GM23338 (cell line): ENCODE results near the gene AHSP. TPM values are rescaled to one million over a fixed set of nuclear protein-coding genes. Genes with fewer than 3 reads are reported as not detected.
"Not testable (repeated sequence)": the region's sequence is repeated elsewhere in the genome, so short reads cannot be mapped to it uniquely, and the experiment has no call there.

Experiments
- ATAC-seq: fragments of 200-7000 bp; cut with Tn5 transposase; 3 replicates; pipeline ENCODE4 v1.9.1; 2020
- DNase-seq: peaks from one replicate; pipeline ENCODE4 v3.0.0-alpha.2; 2015; ENCODE audit warnings: low spot score
- H2AFZ ChIP-seq: fragments of 200-600 bp; sonication (generic); 2 replicates; pipeline ENCODE4 v1.8.0; 2016; ENCODE audit warnings: antibody characterized with exemption, mild to moderate bottlenecking, moderate library complexity
- H3F3A ChIP-seq: fragments of 200-600 bp; sonication (generic); replicated peaks from 2 replicates; pipeline ENCODE4 v1.8.0; 2017; ENCODE audit warnings: antibody characterized with exemption, mixed run types, low read depth
- H3K27ac ChIP-seq: fragments of 200-600 bp; sonication (generic); 2 replicates; pipeline ENCODE4 v1.6.1; 2016; ENCODE audit warnings: low read depth
- H3K27me3 ChIP-seq: fragments of 200-600 bp; sonication (generic); 2 replicates; pipeline ENCODE4 v1.8.0; 2016; ENCODE audit warnings: mild to moderate bottlenecking, mixed run types, moderate library complexity; ENCODE audit not compliant: insufficient read depth
- H3K36me3 ChIP-seq: fragments of 200-600 bp; sonication (generic); 2 replicates; pipeline ENCODE4 v1.8.0; 2016; ENCODE audit warnings: mild to moderate bottlenecking; ENCODE audit not compliant: insufficient read depth
- H3K4me1 ChIP-seq: fragments of 200-600 bp; sonication (generic); 2 replicates; pipeline ENCODE4 v1.8.0; 2016; ENCODE audit warnings: mild to moderate bottlenecking, moderate library complexity; ENCODE audit not compliant: insufficient read depth
- H3K4me2 ChIP-seq: fragments of 200-600 bp; sonication (generic); 2 replicates; pipeline ENCODE4 v1.7.1; 2017; ENCODE audit warnings: mixed run types
- H3K4me3 ChIP-seq: fragments of 200-600 bp; sonication (generic); 2 replicates; pipeline ENCODE4 v1.6.1; 2016; ENCODE audit warnings: mixed run types
- H3K79me2 ChIP-seq: fragments of 200-600 bp; sonication (generic); replicated peaks from 2 replicates; pipeline ENCODE4 v1.8.0; 2017; ENCODE audit warnings: mild to moderate bottlenecking; ENCODE audit not compliant: insufficient read depth
- H3K9me2 ChIP-seq: fragments of 200-600 bp; sonication (generic); 2 replicates; pipeline ENCODE4 v1.8.0; 2017; ENCODE audit not compliant: insufficient read depth
- H4K20me1 ChIP-seq: fragments of 200-600 bp; sonication (generic); replicated peaks from 2 replicates; pipeline ENCODE4 v1.8.0; 2017; ENCODE audit warnings: mild to moderate bottlenecking; ENCODE audit not compliant: insufficient read depth
- H3K27ac Mint-ChIP-seq: 2 replicates; pipeline ENCODE4 v1.8.0; 2020; ENCODE audit warnings: inconsistent platforms, mild to moderate bottlenecking, moderate library complexity, mixed read lengths
- H3K27me3 Mint-ChIP-seq: 3 replicates; pipeline ENCODE4 v1.8.0; 2022; ENCODE audit warnings: low read depth, mild to moderate bottlenecking, moderate library complexity, mixed read lengths, inconsistent platforms; ENCODE audit not compliant: insufficient read depth, poor library complexity
- H3K36me3 Mint-ChIP-seq: 3 replicates; pipeline ENCODE4 v1.8.0; 2021; ENCODE audit warnings: low read depth, mild to moderate bottlenecking, inconsistent platforms, moderate library complexity, mixed read lengths
- H3K4me1 Mint-ChIP-seq: 3 replicates; pipeline ENCODE4 v1.8.0; 2020; ENCODE audit warnings: mild to moderate bottlenecking, inconsistent platforms, mixed read lengths
- H3K4me3 Mint-ChIP-seq: 3 replicates; pipeline ENCODE4 v1.8.0; 2021; ENCODE audit warnings: moderate library complexity, mild to moderate bottlenecking, inconsistent platforms, mixed read lengths
- H3K9me3 Mint-ChIP-seq: 3 replicates; pipeline ENCODE4 v1.8.0; 2020; ENCODE audit warnings: moderate library complexity, mild to moderate bottlenecking, inconsistent platforms, mixed read lengths
- EZH2 ChIP-seq: fragments of 200-600 bp; sonication (generic); IDR thresholded peaks from one replicate; pipeline ENCODE4 v1.8.0; 2017; ENCODE audit warnings: antibody characterized with exemption, mild to moderate bottlenecking, low read depth; ENCODE audit not compliant: unreplicated experiment
- JUNB ChIP-seq: IDR thresholded peaks from one replicate; pipeline ENCODE4 v1.6.1; 2016; ENCODE audit warnings: antibody characterized with exemption; ENCODE audit not compliant: unreplicated experiment
- NANOG ChIP-seq: IDR thresholded peaks from 2 replicates; pipeline ENCODE4 v1.6.1; 2016; ENCODE audit warnings: antibody characterized with exemption, borderline replicate concordance
- ZNF114 ChIP-seq: fragments of 250-450 bp; sonication (Bioruptor Pico); IDR thresholded peaks from 2 replicates; pipeline ENCODE4 v1.5.0; 2020; ENCODE audit warnings: mild to moderate bottlenecking, moderate library complexity
- polyA plus RNA-seq: library from polyadenylated mRNA; unstranded; fragments of >200 nt; fragmentation: Nextera tagmentation; extraction: Ambion mirVana; gene quantifications from 2 replicates; pipeline ENCODE4 v1.2.1, GENCODE V29; 2016
- total RNA-seq: library from RNA; depleted of rRNA; stranded (reverse); fragments of >200 nt; shearing (Covaris generic); gene quantifications from 2 replicates; pipeline ENCODE4 v1.2.3, GENCODE V29; 2014
- TF ChIP-seq, protein P1 (sequence below): fragments of 250-450 bp; sonication (Bioruptor Pico); IDR thresholded peaks from 2 replicates; pipeline ENCODE4 v1.5.0; 2020; ENCODE audit warnings: mild to moderate bottlenecking, moderate library complexity

The AHSP gene
- total and polyA plus RNA-seq, 2 experiments from 2014 or later, result 2.1 TPM; not detected in 1

DNA sequence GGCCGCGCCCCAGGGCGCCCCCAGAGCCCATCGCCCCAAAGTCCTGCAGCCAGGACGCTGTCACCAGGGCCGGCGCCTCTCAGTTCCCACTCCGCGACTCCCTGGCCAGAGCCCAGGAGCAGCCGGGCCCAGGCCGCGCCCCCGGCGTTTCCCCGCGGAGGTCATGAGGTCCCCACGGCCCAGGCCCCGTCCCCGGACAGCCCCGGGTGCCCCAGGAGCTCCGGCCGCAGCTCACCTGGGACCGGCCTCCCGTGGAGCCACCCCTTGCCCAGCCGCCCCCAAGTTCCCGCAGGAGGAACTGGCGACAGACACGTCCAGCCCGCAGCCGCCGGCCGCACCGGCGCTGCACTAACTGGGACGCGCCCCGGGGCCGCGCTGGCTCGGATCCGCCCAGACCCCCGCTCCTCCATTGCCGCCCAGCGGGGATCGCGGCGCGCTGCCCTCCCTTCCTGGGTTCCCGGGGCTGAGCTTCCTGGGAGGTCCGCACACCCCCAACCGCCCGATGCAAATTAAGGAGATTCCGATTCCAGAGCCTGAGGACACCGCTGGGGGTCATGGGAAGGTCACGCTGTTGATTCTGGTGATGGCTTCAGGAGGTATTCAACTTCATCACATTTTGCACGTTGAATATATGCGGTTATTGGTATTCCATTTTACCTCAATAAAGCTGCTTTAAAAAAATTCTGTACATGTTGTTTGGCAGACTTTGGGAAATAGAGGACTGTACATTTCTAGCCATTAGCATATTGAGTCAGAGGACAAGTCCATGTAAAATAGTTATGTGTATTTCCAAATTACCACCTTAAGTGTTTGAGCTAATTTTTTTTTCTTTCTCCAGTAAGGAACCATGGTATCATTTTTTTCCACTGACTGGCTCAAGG, 9.9 kb downstream of the AHSP start:
- peak; percentile 88 for ATAC-seq
- H3K9me3 Mint-ChIP-seq, result peaks cover 40% of the 10 kb centered on the region
- H3K4me1 Mint-ChIP-seq, result peaks cover 3% of the 10 kb centered on the region; the same call in 1 of the 3 replicates
- peak; percentile 73 for DNase-seq
- H2AFZ ChIP-seq, result peak overlapping the region; percentile 85
- no peaks in the 10 kb centered on the region for H3F3A ChIP-seq
- H4K20me1 ChIP-seq, result no peaks in the 10 kb centered on the region; the same call in none of the 2 replicates
- no peak overlapping the region for H3K27ac Mint-ChIP-seq
- peaks cover 10% of the 10 kb centered on the region for H3K27me3 Mint-ChIP-seq
- H3K36me3 ChIP-seq, result no peaks in the 10 kb centered on the region
- peak overlapping the region; percentile 75 for H3K4me2 ChIP-seq
- H3K27ac ChIP-seq, result no peak overlapping the region
- H3K36me3 Mint-ChIP-seq, result peaks cover 23% of the 10 kb centered on the region
- H3K9me2 ChIP-seq, result no peaks in the 10 kb centered on the region
- no peaks in the 10 kb centered on the region for H3K79me2 ChIP-seq
- TF ChIP-seq EZH2, result peak; percentile 11
- no peak for TF ChIP-seq ZNF114
- TF ChIP-seq JUNB, result no peak
- TF ChIP-seq, protein P1, sequence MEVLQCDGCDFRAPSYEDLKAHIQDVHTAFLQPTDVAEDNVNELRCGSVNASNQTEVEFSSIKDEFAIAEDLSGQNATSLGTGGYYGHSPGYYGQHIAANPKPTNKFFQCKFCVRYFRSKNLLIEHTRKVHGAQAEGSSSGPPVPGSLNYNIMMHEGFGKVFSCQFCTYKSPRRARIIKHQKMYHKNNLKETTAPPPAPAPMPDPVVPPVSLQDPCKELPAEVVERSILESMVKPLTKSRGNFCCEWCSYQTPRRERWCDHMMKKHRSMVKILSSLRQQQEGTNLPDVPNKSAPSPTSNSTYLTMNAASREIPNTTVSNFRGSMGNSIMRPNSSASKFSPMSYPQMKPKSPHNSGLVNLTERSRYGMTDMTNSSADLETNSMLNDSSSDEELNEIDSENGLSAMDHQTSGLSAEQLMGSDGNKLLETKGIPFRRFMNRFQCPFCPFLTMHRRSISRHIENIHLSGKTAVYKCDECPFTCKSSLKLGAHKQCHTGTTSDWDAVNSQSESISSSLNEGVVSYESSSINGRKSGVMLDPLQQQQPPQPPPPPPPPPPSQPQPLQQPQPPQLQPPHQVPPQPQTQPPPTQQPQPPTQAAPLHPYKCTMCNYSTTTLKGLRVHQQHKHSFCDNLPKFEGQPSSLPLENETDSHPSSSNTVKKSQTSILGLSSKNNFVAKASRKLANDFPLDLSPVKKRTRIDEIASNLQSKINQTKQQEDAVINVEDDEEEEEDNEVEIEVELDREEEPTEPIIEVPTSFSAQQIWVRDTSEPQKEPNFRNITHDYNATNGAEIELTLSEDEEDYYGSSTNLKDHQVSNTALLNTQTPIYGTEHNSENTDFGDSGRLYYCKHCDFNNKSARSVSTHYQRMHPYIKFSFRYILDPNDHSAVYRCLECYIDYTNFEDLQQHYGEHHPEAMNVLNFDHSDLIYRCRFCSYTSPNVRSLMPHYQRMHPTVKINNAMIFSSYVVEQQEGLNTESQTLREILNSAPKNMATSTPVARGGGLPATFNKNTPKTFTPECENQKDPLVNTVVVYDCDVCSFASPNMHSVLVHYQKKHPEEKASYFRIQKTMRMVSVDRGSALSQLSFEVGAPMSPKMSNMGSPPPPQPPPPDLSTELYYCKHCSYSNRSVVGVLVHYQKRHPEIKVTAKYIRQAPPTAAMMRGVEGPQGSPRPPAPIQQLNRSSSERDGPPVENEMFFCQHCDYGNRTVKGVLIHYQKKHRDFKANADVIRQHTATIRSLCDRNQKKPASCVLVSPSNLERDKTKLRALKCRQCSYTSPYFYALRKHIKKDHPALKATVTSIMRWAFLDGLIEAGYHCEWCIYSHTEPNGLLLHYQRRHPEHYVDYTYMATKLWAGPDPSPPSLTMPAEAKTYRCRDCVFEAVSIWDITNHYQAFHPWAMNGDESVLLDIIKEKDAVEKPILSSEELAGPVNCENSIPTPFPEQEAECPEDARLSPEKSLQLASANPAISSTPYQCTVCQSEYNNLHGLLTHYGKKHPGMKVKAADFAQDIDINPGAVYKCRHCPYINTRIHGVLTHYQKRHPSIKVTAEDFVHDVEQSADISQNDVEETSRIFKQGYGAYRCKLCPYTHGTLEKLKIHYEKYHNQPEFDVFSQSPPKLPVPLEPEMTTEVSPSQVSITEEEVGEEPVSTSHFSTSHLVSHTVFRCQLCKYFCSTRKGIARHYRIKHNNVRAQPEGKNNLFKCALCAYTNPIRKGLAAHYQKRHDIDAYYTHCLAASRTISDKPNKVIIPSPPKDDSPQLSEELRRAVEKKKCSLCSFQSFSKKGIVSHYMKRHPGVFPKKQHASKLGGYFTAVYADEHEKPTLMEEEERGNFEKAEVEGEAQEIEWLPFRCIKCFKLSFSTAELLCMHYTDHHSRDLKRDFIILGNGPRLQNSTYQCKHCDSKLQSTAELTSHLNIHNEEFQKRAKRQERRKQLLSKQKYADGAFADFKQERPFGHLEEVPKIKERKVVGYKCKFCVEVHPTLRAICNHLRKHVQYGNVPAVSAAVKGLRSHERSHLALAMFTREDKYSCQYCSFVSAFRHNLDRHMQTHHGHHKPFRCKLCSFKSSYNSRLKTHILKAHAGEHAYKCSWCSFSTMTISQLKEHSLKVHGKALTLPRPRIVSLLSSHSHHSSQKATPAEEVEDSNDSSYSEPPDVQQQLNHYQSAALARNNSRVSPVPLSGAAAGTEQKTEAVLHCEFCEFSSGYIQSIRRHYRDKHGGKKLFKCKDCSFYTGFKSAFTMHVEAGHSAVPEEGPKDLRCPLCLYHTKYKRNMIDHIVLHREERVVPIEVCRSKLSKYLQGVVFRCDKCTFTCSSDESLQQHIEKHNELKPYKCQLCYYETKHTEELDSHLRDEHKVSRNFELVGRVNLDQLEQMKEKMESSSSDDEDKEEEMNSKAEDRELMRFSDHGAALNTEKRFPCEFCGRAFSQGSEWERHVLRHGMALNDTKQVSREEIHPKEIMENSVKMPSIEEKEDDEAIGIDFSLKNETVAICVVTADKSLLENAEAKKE, result no peak
- TF ChIP-seq NANOG, result no peak
- no peaks in the 10 kb centered on the region; the same call in 1 of the 2 replicates for H3K4me1 ChIP-seq
- peaks cover 46% of the 10 kb centered on the region for H3K27me3 ChIP-seq
- peak overlapping the region; percentile 69 for H3K4me3 Mint-ChIP-seq
- peak overlapping the region; percentile 54 for H3K4me3 ChIP-seq

DNA sequence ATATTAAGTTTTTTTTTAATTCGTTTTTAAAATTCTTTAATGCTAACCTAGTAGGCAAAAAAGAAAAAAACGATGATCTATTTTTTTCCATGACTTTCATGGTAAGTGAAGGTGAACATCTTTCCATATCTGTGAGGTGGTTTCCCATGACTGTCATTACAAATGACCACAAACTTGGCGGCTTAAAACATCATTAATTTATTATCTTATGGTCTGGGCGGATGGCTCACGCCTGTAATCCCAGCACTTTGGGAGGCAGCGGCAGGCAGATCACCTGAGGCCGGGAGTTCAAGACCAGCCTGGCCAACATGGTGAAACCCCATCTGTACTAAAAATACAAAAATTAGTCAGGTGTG, 10.5 kb downstream of the AHSP start:
- H3F3A ChIP-seq, H4K20me1 ChIP-seq, ATAC-seq, H3K4me3 Mint-ChIP-seq, H3K36me3 ChIP-seq, H2AFZ ChIP-seq, H3K27ac Mint-ChIP-seq, H3K4me1 ChIP-seq, H3K27me3 Mint-ChIP-seq, H3K79me2 ChIP-seq, H3K4me1 Mint-ChIP-seq, H3K9me2 ChIP-seq, H3K27ac ChIP-seq, DNase-seq: not testable (repeated sequence)
- Mint-ChIP-seq H3K9me3 (peaks cover 44% of the 10 kb centered on the region), H3K36me3 (peaks cover 23% of the 10 kb centered on the region)
- Histone ChIP-seq H3K4me3 (peak overlapping the region; percentile 54), H3K4me2 (peak overlapping the region; percentile 75), H3K27me3 (peaks cover 45% of the 10 kb centered on the region)

DNA sequence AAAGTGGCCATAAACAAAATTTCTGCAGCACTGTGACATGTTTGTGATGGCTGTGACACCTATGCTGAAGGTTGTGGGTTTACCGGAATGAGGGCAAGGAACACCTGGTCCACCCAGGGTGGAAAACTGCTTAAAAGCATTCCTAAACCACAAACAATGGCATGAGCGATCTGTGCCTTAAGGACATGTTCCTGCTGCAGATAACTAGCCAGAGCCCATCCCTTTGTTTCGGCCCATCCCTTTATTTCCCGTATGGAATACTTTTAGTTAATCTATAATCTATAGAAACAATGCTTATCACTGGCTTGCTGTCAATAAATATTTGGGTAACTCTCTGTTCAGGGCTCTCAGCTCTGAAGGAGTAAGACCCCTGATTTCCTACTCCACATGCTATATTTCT, 12.1 kb downstream of the AHSP start:
- not testable (repeated sequence) for H3K9me2 ChIP-seq, H3K4me1 ChIP-seq, H3K4me3 Mint-ChIP-seq, H3K27ac ChIP-seq, H4K20me1 ChIP-seq, H3F3A ChIP-seq, H3K27ac Mint-ChIP-seq, H3K4me3 ChIP-seq, ATAC-seq, H3K4me1 Mint-ChIP-seq, H2AFZ ChIP-seq, H3K36me3 ChIP-seq, H3K4me2 ChIP-seq, H3K79me2 ChIP-seq, DNase-seq
- peaks cover 38% of the 10 kb centered on the region for H3K27me3 ChIP-seq
- H3K27me3 Mint-ChIP-seq, result peaks cover 11% of the 10 kb centered on the region
- H3K9me3 Mint-ChIP-seq, result peaks cover 52% of the 10 kb centered on the region
- H3K36me3 Mint-ChIP-seq, result peaks cover 23% of the 10 kb centered on the region
